Raji (cell line): Measurements from ENCODE around the gene ENDOU.

Source experiments
- POLR2A ChIP-seq: IDR thresholded peaks from 2 replicates; pipeline ENCODE4 v1.6.1; 2011; ENCODE audit warnings: low read depth, low read length, control low read depth; ENCODE audit not compliant: insufficient read depth

The ENDOU gene

DNA sequence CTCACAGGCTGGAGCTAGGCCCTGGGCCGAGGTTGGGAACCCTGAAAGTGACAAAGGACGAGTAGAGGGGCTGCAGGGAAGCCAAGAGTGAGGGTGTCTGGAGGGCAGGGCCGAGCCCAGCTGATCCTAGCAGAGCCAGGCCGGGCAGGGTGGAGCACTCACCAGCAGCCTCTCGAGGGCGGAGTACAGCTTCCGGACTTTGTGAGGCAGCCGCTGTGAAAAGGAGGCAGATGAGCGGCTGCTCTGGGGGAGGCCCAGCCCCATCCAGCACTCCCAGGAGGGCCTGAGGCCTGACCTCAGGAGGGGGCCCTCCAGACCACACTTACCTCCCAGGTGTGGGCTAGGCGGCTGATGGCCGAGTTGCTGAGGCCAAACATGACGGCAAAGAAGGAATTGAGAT, 14.7 kb upstream of the ENDOU start:
- no peak for TF ChIP-seq POLR2A

DNA sequence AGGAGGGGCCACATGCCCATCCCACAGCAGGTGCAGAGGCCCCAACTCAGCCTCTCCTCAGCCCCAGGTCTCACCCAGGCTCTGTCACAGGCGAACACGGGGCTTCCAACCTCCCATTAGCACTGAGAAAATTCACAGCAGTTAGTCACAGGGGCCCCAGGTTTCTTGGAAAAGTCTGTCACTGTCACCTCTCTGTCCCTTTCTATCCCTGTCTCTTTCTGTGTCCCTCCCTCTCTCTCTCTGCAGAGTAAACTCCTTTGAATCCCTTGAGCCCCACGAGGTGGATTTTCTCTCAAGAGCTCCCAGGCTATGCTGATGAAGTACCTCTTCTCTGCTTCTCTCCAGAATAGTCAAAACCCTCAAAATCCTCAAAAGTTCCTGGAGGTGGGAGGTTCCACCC, 14.0 kb upstream of the ENDOU start:
- TF ChIP-seq POLR2A: no peak

DNA sequence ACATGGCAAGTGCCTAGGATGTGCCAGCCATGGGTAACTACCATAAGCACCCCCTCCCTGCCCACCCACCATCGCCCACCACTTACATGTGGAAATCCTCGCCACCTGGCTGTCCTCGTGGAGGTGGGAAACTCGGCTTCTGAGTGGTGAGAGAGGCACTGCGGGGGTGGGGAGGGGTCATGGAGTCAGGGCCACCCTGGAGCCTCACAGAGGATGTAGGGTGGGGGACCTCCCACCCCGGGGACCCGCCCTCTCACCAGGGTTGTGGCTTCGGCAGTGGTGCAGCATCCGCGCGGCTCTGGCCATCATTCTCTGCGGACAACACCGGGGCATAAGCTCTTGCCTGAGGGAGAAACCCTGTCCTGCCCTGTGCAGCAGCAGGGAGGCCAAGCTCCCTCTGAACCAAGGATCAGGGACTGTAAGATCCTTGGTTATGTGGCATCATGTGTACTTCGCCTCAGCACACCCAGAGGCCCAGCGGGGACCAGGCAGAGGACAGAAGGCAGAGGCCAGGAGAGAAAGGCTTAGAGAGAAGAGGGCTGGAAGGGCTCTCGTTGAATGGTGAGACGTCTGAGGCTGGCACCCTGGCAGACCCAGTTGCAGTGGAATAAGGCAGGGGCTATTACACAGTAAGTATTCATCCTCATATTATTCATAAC, 12.8 kb upstream of the ENDOU start:
- TF ChIP-seq POLR2A: no peak

DNA sequence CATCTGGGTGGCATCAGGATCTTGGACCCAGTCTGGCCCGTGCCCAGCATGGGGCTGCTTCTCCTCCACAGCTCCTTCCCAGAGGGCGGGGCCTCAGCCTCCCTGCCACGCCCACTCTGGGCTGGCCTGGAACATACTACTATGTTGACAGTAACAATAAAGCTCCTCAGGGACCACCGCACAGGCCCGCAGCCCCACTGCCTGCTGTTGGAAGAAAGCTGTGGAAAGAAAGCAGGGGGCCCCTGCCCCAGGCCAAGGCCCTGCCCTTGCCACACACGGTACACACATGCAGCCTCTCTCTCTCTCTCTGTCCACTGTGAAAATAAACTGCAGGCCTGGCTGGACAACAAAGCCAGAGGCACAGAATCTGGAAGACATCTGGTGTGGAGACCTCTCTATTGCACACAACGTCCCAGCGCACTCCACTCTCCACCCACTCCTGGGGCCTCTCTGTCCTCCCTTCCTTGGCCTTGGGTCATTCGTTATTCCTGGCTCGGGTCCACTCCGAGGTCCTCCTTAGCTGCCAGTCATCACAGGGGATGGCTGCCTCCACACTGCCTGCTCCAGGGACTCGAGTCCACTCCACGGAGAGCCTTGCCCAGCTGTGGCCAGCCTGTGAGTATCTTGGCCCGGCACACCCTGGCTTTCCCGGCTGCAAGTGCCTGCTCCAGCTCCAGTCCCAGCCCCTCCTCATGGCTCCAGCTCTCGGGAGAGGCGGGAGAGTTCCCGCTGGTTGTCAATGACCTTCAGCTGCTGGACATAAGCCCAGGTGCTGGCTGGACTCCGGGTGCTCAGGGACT, 11.8 kb upstream of the ENDOU start:
- no peak for TF ChIP-seq POLR2A

DNA sequence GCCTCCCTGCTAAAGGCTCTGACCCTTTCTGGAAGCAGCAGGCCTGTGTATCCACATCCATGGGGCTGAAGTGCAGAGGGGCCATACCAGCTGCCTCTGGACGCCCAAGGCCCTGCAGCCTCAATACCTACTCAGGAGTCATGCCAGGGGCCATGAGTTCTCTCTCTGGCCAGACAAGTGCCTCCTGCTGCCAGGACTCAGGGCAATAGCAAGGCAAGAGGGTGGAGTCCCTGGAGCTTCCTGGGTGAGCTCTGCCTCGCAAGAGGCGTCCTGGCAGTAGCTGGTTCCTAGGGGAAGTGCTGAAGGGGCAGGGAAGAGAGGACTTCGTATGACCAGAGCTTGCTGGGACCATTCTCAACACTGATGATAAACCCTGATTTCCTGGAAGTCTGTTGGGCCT, 10.9 kb upstream of the ENDOU start:
- TF ChIP-seq POLR2A: no peak

DNA sequence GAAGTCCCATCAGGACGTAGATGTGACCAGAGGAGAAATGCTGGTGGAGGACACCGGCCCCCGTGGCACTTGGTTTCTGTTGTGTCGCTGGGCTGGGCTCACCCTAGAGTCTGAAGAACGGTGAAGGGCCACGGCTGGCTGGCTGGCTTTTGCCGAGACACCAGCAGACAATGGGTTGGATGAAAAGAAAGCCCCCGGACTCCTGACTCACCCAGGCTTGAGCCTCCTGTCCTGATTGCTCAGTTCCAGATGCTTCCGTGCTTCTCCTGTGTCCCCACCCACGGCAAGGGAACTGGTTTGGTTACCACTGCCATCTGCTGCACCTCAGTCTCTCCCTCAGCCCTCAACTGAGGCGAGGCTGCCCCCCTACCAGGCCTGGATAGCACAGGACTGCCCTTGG, 10.4 kb upstream of the ENDOU start:
- TF ChIP-seq POLR2A: no peak

DNA sequence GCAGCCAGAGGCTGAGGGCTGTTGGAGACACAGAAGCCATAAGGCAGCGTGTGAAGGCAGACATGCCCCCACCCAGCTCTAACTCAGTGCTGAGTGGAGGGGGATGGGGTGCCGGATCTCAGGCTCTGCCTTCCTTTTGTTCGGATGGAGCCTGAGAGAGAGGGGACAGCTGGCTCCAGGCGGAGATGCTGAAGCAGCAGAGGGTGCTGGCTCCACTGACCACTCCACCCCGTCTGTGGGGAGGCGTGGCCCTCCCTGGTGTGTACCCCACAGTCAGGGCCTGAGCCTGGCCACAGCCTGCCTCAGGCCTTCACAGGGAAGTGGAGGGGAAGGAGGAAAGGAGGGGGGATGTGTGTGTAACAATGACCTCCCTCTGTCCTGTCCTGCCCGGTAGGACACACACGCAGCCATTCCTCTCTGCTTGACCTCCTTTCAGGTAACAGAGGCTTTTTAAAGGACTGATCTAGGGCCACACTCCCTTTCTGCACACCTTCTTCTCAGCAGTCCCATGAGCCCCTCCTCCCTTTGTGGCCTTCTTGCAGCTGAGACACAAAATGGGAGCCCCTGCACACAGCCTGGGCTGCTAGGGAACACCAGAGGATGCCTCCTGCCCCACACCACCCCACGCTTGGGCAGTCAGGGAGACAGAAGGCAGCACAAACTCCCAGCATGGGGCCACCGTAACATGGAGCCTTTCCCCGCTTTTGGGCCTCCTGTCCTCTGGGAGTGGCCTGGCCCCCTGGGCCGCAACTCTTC, 9.6 kb upstream of the ENDOU start:
- TF ChIP-seq POLR2A: no peak

DNA sequence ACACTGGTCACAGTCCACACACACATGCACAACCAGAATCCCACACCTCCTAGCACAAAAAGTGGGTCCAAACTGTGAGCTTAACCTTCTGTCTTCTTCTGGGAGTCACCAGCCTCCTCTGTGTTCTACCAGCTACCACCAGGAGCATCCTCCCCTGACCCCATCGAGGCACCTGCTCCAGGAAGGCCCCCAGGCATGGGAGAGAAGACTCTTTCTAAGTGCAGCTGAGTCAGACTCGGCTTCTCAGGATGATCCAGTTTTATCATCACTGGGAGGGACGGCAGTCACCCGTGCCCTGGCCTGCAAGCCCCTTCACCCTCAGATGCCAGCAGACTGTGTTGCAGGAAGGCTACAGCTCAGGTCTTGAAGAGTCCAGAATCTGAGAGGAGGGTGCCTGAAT, 7.9 kb upstream of the ENDOU start:
- no peak for TF ChIP-seq POLR2A

DNA sequence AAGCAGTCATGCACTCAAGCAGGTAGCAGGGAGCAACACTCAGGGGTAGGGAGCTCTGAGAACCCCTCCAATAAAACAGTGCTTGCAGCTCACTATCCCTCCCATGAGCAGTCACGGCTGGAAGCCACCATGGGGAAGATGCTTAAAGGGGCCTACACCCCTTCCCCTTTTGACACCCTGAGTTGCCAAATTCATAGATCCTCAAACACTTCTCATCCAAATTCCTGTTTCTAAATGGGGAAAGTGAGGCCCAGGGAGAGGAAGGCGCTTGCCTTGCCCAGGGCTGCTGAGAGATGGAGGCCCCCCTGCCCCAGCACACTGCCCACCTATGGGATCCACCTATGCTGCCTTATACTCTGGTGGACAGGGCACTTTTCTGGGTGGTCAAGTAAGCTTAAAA, 7.2 kb upstream of the ENDOU start:
- TF ChIP-seq POLR2A: no peak

DNA sequence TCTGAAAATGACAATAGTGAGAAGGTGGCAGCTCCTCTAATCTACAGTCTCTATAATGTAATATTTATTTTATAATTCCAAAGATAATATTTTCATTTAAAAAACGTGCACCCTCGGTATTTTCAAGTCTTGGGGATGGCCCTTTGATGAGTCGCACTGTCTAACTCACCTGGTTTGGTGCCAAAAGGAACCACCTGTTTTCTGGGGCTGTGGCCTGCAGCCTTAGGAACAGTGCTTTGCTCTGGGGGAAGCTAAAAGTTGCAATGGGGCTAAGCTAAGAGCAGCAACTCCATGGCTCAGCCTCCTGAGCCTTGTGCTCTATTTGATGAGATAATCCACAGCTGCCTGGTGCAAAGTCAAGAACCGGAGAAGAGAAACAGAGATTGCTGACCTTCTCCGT, 6.4 kb upstream of the ENDOU start:
- TF ChIP-seq POLR2A: no peak

DNA sequence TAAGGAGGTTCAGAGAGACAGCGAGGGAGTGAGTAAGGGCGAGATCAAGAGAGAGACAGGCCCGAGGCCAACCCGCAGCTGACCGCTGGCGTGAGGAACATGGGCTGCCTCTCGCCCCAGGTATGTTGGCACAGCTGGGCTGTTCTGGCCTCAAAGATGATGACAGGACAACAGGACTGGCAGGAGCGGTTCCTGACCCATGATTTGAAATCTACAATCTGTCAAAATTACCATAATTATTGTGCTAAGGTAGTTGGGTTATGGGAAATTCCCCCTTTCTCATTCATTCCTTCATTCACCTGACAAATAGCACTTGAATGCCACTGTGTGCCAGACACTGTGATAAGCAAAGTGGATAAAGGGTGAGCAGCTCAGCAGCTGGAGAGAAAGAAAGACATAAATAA, 5.1 kb upstream of the ENDOU start:
- TF ChIP-seq POLR2A: no peak

DNA sequence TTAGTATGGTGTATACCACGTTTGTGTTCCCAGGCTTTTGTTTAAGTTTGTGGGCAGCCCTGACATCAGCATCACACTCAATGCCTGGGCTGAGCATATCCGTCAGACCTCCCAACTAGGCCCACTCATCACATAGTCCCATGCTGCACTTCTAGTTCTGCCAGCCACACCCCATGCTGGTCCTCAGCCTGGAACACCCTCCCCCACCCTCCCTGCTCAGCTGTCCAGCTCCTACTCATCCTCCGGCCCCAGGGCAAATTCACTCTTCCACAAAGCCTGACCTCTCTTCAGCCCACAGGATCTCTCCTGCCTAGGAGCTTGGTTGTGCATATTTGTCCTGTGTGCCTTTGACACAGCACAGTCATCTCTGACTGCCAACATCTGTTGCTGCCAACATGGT, 3.9 kb upstream of the ENDOU start:
- no peak for TF ChIP-seq POLR2A

DNA sequence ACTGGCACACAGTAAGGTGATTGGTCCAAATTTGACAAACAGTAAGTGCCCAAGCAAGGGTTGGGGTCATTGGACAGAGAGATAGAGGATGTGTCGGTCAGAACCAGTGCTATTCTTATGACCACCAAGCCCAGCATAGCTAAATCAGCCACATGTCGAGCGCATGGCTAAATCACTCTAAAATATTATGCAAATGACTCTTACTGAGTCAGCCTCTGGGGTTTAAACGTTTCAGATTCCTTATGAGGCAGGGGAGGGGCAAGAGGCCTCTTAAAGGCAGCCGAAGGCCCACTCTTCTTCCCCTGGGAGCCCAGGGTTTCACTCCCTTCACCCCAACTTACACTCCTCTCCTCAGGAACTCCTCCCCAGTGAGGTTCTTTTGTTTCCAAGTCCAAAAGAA, 603 bp upstream of the ENDOU start:
- TF ChIP-seq POLR2A: no peak

DNA sequence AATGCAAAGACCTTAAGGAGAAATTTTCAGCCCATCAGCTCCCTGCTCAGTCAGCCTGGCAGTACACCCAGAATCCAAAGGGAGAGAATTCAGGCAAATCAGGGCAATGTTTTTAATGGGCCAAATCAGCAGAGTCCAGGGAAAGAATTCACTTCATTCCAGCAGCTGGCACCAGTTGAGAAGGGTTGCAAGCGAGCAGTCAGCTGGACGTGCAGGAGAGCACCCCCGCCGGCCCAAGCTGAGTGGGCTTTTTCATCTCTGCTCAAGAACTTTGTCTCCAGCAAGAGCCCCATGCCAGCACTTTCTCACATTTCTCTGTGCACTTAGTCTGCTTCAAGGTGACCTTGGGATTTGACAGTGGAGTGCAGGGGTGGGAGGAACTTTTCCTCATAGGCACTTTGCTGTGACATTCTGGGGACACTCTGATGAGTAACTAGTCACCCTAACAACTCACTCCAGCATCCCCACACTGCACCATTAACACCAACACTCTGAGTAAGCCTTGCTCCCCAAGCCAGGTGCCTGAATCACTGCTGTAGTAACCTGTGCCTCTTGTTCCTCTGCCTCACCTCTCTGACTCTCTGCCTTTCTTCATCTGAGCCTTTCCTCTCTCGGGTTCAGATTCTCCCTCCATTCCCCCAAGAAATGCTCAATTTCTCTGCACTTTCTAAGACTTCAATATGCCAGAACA, 2.2 kb downstream of the ENDOU start:
- TF ChIP-seq POLR2A: no peak

DNA sequence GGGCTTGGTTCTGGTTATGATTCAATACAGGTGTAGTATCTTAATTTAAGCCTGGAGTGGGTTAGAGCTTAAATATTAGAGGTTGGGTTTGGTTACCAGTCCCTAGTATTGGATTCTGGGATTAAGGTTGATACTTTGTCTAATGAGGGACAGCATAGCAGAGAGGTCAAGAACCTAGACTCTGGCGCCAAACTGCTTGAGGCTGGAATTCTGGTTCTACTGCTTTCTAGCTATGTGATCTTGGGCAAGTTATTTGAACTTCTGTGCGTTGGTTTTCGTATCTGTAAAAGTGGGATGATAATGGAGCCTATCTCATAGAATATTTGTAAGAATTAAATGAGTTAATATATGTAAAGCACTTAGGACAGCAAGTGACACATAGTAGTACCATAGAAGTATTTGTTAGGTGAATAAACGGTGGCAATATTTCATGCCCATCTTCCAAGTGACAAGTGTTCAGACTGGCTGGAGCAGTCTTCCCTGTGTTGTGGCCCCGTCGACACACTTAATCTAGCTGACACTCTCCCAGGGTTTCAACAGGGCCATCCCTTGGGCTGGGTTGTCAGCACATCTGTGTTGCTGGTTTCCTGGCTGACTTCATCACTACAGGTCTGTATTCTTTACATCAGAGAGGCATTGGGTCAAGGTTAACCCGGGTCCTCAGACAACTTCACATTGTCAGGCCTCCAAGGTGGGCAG, 3.0 kb downstream of the ENDOU start:
- no peak for TF ChIP-seq POLR2A
